Right renal cortex interstitium (tissue), 3 donors: ENCODE measurements around the gene BUD23. TPM values are rescaled to one million over a fixed set of nuclear protein-coding genes. Genes with fewer than 3 reads are reported as not detected.
"Not testable (repeated sequence)": the region's sequence is repeated elsewhere in the genome, so short reads cannot be mapped to it uniquely, and the experiment has no call there.

Source experiments
- DNase-seq, 3 donors: peaks; one replicate each; pipeline ENCODE4 v3.0.0-alpha.2; 2013; ENCODE audit warnings: low read depth in 3 of 3, low spot score in 2 of 3
- polyA plus RNA-seq, 3 donors: library from polyadenylated mRNA; unstranded; fragments of 120-200 nt; gene quantifications; one replicate each; pipeline ENCODE4 v1.2.1, GENCODE V29; 2013; ENCODE audit not compliant: insufficient read length in 3 of 3

Gene BUD23
- polyA plus RNA-seq, 3 donors: 78.7 to 85.6 (median 79.1) TPM

DNA sequence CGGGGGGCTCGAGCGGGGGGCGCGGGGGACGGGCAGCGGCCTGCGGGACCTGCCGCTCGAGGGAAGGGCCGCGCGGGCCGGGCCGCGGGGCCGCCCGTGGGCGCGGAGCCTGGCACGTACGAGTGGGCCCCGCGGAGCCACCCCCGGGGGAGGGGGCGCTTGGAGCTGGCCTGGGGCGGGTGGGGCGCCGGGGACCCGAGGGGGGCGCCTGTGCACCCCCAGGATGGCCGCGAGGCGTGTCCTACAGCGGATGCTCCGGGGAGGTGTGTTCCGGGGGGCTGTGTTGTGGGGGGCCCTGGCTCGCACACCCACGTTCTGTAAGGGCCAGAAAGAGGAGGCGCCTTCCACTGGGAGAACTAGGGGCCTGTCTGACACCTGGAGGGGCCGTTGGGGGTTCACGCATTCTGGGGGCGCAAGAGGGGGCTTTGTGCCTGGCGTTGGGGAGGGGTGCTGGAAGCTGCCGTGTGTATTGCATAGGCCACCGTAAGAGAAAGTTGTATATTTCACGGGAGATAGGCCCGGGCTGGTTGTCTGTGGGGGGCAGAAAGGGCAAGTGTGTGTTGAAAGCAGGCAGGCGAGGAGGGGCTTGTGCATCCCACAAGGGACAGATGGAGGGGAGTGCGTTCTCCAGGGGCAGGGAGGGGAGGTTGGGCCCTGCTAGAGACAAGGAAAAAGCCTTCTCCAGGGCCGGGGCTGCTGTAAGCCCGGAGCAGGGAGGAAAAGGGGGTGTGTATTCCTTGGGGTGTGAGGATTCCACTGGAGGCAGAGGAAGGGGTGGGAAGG lies 15.1 kb upstream of the BUD23 start:
- no peak for DNase-seq

GRCh38 chr7:73668886-73669230 lies 14.5 kb upstream of the BUD23 start:
- no peak for DNase-seq

- DNase-seq: no peak
These were observed 14.1 kb upstream of the BUD23 start for GRCh38 chr7:73669288-73669701.

DNA sequence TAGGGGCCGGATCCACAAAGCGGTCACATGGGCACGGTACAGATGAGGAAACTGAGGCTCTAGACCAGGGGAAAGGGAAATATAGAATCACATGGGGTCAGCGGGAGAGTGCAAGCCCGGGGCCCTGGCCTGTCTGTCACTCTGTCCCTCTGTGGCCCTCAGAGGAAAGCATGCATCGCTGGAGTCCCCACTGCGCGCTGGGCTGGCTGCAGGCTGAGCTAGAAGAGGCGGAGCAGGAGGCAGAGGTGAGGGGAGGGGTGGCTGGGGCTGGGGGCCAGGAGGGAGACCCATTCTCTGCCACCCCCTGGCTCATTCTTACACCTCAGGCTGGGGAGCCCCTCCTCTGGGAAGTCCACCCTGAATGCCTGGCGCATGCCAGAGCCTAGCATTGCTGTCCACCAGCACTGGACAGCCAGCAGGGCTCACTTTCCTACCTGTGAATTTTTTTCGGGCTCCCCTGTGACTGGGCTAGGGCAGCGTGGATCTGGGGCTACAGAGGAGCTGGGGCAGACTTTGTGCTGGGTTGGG lies 13.5 kb upstream of the BUD23 start:
- DNase-seq: no peak

DNA sequence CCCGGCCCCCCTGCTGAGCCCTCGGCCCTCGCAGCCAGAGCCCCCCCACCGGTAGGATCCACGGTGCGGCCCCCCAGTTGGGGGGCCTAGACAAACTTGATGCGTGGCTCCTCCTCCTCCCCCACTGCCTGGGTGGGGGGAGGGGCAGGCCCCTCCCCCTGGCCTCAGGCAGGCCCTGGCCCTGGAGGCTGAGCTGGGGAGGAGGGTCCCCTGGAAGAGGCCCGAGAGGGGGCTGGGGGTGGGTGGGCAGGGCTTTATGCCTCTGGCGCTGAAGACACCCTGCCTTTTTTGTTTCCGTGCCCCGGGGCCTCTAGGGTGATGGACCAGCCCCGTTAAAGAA lies 12.1 kb upstream of the BUD23 start:
- no peak for DNase-seq

- no peak for DNase-seq
These were observed 11.4 kb upstream of the BUD23 start for GRCh38 chr7:73671857-73672445.

DNA sequence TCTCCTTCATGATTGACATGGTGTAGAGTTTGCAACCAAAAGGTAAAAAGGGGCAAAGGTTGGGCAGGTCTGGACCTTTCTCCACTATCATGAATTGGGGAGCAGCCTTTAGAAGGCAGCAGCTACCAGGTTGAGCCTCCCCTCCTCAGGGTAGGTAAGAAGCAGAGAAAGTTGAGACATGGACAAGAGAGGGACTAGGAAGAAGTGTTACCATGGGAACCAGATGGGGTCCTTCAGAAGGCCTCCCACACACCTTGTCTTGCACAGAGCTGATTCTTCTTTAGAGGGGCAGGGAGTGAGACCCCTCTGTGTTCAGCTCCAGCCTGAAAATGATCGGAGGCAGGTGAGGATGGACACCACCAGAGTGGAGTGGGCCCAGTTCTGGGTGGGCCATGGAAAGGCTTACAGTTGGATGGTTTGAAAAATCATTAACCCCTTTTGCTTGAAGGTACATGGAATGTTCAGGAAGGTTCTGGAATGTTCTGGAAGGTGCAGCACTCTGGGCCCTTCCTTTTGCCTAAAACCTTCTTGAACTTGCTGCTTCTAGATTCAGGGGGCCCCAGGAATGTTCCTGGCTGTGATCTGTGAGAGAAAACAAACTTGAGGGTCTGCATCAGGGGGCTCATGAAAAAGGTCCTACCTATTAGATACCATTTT lies 8.8 kb upstream of the BUD23 start:
- DNase-seq: no peak

DNA sequence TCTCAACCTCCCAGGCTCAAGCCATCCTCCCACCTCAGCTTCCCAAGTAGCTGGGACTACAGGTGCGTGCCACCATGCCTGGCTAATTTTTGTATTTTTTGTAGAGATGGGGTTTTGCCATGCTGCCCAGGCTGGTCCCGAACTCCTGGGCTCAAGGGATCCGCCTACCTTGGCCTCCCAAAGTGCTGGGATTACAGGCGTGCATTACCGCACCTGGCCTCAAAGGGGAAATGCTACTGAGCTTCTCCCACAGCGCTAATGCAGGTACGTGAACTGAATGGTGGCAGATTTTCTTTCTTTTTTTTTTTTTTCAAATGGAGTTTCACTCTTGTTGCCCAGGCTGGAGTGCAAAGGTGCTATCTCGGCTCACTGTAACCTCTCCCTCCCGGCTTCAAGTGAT lies 7.3 kb upstream of the BUD23 start:
- DNase-seq: not testable (repeated sequence)

GRCh38 chr7:73678862-73679261 lies 4.5 kb upstream of the BUD23 start:
- no peak for DNase-seq

DNA sequence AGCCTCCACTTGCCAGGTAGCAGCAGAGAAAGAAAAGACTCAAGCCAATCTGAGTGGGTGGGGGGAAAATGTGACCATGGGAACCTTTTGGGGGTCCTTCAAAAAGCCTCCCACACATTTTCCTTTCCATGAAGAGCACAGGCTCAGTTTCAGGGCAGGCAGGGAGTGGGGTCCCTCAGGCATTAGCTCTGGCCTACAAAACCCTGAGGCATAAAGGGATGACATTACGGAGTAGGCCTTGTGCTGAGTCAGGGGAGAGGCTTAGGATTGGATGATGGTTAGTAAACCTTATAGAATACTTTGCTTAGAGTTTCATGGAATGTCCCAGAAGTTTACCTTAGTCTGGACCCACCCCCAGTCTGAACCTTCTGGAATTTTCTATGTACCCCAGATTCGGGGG lies 3.7 kb upstream of the BUD23 start:
- no peak for DNase-seq

DNA sequence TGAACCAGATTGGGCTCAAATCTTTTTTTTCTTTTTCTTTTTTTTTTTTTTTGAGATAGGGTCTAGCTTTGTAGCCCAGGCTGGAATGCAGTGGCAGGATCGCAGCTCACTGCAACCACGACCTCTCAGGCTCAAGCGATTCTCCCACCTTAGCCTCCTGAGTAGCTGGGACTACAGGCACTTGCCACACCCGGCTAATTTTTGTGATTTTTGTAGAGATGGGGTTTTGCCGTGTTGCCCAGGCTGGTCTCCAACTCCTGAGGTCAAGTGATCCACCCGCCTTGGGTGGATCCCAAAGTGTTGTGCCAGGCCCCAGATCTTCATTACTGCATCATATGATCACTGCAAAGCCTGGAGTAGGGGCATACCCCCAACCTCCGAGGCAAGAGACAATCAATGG lies 2.9 kb upstream of the BUD23 start:
- DNase-seq: no peak

DNA sequence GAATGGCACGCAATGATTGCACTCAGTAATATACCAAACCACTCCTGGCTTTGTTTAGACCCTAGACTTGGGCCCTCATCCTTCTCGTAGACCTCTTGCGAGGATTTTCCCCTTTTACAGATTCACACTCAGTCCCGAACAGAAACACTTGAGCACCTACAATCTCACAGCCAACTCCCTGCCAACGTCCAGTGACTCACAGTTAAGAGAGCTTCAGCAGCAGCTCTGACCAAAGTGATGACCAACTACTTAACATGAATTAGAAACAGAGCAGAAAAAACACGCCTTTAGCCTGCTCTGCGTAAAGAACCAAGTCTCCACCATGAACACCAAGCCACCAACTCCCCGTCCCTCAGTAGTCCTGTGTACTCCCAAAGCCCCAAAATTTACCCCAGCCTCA lies 2.4 kb upstream of the BUD23 start:
- DNase-seq: no peak

GRCh38 chr7:73682745-73683055 lies 697 bp upstream of the BUD23 start:
- no peak for DNase-seq

GRCh38 chr7:73683788-73684693 lies 644 bp downstream of the BUD23 start:
- DNase-seq: no peak

DNA sequence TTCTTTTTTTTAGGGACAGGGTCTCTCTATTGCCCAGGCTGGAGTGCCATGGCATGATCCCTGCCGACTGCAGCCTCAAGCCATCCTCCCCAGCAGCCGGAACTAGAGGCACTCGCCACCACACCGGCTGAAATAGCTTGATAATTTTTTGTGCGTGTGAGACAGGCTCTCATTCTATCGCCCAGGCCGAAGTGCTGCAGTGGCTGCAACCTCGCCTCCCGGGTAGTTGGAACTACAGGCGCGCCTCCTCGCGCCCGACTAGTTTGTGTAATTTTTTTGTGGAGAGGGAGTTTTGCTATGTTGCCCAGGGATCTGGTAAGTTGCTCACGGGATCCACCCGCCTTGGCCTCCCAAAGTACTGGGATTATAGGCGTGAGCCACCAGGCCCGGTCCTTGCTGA lies 1.9 kb downstream of the BUD23 start:
- DNase-seq: no peak

DNA sequence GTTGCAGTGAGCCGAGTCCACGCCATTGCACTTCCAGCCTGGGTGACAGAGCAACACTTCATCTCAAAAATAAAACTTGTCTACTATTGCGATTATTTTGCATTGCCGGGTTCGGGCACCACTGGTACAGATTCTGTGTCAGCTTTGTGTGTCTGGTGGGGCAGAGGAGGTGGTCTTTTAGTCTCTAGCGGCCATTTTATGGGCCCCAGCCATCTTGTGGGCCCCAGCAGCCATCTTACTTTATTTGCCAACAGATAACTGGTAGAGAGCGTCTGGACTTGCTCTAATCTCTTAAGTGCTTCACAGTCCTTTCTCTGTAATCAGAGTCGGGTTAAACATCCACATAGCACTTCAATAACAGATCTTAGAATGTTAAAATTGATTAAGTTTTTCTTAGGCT lies 4.9 kb downstream of the BUD23 start:
- DNase-seq: no peak

- DNase-seq: no peak
These were observed 7.2 kb downstream of the BUD23 start for GRCh38 chr7:73690646-73691045.

DNA sequence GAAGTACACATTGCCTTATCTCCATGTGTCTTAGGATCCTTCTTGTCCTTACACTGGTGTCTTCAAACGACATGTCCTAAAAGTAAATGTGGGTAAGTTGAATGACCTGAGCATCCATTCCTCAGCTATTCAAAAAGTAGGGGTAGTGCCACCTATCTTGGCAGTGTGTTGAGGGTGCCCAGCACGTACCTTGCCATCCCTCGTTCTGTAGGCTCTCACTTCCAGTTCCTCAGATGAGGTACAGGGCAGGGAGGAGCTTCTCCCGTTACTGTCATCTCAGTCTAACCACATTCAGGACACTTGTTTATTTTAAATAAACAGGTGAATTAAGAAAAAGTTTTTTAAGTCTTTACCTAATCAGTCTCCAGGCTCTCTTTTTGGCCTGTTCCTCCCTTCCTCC lies 13.0 kb downstream of the BUD23 start:
- DNase-seq: no peak

GRCh38 chr7:73698410-73698809 lies 15.0 kb downstream of the BUD23 start:
- DNase-seq: no peak

- no peak for DNase-seq
These were observed 16.1 kb downstream of the BUD23 start for GRCh38 chr7:73699370-73700068.

GRCh38 chr7:73700069-73700423 lies 16.6 kb downstream of the BUD23 start:
- DNase-seq: no peak
